AML-193 (cell line): ENCODE measurements around the gene SPRR3.
"Not testable (repeated sequence)": the region's sequence is repeated elsewhere in the genome, so short reads cannot be mapped to it uniquely, and the experiment has no call there.

Experiments used
- DNase-seq, 2 experiments: peaks; one replicate each; lab custom pipeline; 2025; lab: John Stamatoyannopoulos, UW

The SPRR3 gene

DNA sequence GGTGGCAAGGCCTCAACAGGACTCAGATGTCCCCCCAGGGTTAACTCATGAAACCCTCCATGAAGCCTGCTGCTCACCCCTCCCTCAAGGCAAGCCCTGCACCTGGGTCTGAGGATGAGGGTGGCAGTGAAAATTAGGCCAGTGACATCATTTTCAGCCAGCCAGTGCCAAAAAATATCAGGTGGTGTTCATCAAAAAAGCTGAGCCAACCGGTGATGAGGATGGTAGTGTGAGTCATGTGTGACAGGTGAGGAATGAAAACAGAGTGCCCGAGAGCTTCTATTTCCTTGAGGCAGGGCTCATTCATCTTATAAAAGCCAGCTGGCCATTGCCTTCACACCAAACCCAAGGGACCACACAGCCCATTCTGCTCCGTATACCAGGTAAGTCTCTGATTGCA is 17.8 kb upstream of the SPRR3 start, which contains the start of gene SPRR1A:
Gene SPRR1A (plus strand): TSS at position 339 of the 400 bp plus-strand sequence. CDS start 1,150 bp downstream, outside the sequence.
- DNase-seq, result no peak

DNA sequence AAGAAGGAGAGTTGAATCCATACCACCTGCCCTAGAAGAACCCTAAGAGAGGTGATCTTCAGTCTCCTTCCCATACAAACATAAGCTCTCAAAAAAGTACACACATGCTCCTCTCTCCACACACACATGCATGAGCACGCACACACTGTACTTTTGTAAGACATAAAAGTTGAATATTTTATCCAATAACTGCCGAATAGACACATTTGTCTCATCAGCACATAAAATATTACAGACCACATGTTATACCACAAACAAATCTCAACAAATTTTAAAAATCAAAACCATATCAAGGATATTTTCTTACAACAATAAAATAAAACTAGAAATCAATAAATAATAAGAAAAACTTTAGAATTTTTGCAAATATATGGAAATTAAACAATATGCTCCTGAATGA is 15.0 kb upstream of the SPRR3 start:
- DNase-seq, result no peak

DNA sequence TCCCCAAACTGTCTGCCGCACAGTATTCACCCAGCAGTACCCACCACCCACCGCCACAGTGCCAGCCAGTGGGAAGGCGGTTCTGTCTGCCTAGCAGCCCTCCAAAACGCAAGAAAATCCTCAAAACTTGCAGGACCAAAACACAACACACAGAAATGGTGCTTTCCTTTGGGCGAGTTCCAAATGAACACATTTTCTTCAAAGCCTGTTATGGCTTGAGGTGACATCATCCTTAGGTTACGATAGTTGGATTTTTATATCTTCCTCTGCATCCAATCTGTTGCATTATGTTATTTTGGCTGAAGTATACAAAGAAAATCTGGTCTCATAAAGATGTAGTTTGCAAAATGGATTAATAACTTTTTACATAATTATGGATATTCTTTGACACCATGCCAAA is 8.4 kb upstream of the SPRR3 start:
- no peak for DNase-seq

DNA sequence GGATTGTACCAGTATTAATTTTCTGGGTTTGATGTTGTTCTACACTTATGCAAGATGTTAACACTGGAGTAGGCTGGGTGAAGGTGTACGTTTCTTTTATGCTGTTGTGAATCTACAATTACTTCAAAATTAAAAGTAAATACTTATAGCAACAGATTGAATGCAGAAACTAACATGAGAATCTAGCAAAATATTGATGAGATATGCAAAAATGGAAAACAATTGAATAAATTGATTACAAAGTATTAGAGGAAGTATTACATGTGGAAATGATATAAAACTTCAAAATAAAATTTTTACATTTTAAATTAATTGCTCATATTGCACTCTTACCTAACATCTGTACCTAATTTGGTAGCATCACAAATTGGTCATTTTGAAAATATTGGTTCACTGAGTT is 5.7 kb upstream of the SPRR3 start:
- no peak for DNase-seq

DNA sequence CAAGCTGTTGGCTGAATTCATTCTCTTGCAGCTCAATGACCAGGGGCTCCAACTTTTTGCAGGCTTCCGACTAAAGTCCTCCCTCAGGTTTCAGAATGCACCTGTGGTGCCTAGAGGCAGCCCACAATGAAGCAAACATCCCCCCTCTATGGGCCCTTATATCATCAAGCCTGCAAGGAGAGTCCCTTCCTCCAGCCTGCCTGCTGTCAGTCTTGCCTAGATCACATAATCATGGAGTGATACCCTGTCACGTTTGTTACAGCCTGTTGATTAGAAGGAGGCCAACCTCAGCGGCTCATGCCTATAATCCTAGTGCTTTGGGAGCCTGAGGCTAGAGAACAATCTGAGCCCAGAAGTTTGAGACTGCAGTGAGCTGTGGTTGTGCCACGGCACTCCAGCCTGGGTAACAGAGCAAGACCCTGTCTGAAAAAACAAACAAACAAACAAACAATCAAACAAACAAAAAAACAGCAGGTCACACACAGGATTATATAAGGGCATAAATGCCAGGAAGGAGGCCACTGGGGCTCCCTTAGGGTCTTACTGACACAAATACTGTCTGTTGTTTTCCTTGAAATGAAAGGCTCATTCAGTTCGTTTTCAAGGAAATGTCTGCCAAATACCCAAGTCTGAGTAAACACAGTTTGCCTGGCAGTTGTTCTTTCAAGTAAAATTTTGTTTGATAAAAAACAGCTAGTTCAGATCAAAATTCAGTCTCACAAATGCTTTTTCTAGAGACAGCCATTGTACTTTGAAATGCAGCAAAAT is 4.7 kb upstream of the SPRR3 start:
- DNase-seq, result no peak

DNA sequence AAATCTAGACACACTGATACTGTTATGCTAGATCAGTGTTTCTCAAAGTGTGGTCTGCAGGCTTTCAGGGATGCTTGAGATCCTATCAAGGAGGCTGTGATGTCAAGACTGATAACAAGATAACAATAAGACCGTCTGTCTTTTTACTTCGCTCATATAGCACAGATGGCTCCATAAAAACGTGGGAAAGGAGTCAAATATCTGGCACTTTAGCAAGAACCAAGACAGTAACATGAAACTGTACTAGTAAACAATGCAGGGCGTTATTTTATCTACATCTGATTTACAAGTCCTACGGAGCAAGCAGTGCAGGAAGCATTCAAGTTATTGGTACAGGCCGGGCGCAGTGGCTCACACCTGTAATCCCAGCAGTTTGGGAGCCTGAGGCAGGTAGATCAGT is 3.6 kb upstream of the SPRR3 start:
- DNase-seq, result no peak

DNA sequence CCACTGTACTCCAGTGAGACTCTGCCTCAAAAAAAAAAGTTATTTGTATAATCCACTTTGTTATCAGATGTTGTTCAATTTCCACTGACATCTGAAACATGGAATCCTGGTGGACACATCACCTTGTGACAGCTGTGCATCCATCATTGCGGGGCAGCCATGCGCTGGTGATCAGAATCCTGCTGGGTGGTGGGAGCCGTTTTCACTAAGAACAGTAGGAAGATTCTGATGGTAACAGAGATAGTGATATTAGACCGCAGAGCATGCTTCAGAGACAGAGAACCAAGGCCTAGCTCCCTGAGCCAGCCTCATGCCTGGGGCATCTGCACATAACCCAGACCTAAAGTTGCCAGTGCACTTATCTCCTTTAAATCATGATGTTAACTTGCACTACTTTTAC is 3.1 kb upstream of the SPRR3 start:
- no peak for DNase-seq

DNA sequence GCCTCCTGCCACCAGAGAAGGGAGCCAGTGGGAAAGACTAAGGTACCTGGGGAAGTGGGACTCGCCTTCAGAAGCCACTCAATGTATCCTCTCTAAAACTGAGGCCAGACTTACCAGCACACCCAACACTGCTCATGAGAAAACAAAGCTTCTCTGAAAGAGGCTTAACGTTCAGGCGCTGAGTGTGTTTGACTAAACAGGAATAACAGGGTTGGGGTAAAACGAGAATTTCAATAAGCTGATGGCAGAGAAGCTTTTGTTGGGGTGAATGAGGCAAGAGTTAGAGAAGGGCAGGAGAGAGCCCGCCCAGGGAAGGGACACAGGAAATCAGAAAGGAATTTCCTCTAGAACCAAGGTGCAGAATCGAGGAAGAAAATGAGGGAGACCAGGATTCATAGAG is 1.7 kb upstream of the SPRR3 start:
- DNase-seq, result no peak

DNA sequence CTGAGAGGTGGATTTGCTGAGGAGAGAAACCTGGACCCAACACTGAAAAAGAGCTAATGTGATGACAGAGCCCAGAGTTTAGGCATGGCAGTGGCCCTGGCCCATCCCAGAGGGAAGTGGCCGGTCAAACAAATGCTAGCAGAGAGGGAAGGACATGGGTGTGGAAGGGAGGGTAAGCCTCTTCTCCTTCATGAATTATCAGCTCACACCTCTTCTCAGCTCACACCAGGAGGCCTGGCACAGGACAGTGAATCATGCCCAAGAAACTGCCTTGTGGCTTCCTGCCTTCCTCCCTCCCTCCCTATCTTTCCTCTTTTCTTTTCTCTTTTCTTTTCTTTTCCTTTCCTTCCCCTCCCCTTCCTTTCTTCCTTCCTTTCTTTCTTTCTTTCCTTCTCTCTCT is 1.3 kb upstream of the SPRR3 start:
- DNase-seq, result no peak

DNA sequence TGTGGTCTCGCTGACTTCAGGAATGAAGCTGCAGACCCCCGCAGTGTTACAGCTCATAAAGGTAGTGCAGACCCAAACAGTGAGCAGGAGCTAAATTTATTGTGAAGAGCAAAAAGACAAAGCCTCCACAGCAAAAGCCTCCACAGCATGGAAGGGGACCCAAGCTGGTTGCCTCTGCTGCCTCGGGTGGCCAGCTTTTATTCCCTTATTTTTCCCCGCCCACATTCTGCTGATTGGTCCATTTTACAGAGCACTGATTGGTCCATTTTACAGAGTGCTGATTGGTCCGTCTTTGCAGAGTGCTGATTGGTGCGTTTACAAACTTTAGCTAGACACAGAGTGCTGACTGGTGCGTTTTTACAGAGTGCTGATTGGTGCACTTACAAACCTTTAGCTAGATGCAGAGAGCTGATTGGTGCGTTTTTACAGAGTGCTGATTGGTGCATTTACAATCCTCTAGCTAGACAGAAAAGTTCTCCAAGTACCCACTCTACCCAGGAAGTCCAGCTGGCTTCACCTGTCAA is 9.7 kb downstream of the SPRR3 start:
- not testable (repeated sequence) for DNase-seq

DNA sequence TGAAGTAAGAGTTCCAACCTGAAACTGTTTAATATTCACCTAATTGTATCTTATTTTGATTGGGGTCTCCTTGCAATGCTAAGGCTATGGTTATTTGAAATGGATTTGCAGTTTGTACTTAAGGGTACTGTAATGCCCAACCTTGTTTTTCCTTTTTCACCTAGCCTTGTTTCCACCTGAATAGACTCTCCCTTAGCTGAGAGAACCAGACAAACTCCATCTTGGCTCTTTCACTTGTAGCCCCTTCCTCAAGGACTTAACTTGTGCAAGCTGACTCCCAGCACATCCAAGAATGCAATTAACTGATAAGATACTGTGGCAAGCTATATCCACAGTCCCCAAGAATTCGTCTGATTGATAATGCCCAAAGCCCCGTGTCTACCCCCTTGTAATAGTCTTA is 20.3 kb downstream of the SPRR3 start:
- not testable (repeated sequence) for DNase-seq

DNA sequence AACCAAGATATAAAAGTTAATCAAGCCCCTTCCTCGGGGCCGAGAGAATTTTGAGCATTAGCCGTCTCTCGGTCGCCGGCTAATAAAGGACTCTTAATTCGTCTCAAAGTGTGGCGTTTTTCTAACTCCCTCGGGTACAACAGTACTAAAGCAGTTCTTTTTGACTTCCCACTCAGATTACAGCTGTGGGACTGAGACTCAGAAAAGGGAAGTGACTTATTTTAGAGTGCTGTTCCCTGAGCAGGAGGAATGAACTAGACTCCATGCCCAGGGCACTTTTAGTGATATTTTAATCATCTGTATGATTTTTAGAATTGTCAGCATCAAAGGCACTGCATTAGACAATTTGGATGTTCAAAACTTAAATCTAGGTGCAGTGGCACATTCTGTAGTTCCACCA is 20.8 kb downstream of the SPRR3 start:
- not testable (repeated sequence) for DNase-seq

DNA sequence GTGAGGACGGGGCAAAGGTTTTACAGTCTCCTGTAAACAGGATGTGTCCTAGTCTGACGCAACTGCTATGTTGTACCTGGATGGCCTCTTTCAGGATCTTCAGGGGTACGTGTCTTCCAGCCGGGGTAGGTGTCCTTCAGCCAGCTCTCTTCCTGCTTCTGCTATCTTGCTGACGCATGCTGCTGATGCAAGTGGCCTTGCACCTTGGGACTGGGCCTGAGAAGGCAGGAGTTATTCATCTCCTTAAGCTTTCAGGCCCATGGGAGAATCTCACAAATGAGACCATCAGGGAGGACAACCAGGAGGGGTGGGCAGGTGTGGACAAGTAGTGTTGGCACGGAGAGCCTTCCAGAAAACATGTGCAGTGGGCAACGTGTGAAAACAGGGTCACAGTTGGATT is 21.6 kb downstream of the SPRR3 start:
- DNase-seq, result no peak

DNA sequence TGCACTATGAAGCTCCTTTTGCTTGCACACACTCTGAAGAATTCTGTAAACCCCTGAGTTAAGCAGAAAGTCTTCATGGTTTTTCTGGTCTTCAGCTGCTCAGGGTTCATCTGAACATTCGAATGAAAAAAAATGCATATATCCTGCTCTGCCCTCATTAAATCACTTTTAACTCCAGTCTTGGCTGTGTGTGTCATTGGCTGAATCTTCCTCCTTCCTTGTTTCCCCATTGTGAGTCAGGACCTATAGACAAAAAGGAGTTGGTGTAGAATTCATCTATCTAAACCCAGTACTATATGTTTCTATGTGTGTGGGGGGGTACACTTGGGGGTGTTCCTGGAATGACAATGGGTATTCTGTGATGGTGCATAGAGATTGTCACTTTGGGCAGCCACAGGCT is 22.9 kb downstream of the SPRR3 start:
- DNase-seq, result no peak

DNA sequence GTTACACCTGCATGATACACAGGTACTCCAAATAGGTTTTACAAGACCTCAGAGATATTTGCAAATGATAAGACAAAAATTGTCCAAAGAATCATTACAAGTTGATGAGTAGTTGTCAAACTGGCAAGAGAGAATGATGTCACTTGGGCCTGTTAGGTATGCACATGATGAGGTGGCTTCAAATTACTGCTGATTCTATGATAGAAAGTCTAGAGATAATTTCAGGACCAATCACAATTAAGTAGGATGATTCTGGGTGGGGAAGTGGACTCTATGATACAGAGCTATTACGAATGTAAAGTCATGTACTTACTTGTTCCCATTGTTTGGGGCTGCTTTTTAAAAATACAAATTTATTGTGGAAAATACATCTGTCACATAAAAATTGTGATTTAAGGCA is 24.2 kb downstream of the SPRR3 start:
- no peak for DNase-seq

DNA sequence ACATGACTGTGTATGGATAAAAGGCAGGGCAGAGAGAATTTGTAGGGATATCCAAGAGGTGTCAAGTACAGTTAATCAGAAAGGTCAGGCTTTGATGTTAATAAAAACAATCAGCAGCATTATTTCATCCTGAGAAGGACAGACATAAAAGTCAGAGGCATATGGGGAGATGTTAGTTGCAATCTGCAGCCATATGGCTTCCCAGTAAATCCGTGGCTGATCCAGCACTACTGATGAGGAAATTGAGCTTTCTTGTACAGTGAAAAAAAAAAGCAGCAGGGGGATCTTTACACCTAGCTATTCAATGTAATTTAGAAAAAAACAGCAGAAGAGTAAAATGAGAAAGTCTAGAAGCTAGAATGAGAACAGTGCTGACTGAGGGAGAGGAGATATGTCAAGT is 27.2 kb downstream of the SPRR3 start:
- DNase-seq, result no peak

DNA sequence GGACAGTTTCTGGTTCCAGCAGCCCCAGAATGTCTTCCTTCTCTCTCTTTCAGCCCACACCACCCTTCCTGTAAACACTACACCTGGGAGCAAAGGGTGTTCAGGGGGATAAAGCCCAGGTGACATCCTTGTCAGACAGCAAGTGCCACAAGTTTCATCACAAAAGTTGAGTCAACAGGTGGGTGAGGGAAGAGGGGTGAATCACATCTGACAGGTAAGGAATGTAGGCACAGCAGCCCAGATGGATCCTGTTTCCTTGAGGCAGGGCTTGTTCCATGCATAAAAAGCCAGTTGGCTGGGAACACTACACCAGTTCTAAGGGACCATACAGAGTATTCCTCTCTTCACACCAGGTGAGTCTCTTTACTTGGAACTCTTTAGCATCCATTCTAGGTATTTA is 29.3 kb downstream of the SPRR3 start, which contains the start of gene SPRR1B:
Gene SPRR1B (plus strand): TSS at position 309 of the 400 bp plus-strand sequence. CDS start 1,143 bp downstream, outside the sequence.
- no peak for DNase-seq

DNA sequence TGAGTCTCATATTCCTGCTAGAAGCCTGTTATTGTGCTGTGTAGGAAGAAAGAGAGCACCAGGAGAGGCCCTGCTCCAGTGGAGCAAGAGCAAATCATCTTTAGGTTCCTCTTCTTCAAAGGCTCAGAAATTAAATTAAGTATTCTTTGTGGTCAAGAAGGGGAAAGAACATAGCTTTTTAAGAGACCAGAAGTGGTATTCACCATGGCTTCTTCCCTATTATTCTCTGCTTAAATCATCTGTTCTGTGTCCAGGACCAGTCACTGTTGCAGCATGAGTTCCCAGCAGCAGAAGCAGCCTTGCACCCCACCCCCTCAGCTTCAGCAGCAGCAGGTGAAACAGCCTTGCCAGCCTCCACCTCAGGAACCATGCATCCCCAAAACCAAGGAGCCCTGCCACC is 30.5 kb downstream of the SPRR3 start:
- no peak for DNase-seq

DNA sequence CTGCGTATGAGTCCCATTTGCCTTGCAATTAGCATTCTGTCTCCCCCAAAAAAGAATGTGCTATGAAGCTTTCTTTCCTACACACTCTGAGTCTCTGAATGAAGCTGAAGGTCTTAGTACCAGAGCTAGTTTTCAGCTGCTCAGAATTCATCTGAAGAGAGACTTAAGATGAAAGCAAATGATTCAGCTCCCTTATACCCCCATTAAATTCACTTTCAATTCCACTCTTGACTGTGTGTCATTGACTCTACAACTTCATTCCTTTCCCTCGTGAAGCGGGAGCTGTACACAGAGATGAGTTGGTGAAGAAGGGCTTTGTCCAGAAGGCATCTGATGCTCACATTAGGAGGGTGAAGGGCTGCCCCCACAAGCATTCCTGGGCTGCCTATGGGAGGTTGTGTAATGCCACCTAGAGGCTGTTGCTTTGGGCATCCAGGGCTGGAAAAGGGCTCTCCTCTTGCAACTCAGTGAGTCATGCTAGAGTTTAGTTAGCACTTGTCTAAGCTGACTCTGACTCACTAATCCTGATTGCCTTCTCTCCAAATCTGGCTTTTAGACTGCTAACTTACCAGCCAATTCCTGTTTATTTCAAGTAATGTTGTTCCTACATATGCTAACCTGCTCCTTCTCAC is 31.2 kb downstream of the SPRR3 start:
- DNase-seq, result no peak

DNA sequence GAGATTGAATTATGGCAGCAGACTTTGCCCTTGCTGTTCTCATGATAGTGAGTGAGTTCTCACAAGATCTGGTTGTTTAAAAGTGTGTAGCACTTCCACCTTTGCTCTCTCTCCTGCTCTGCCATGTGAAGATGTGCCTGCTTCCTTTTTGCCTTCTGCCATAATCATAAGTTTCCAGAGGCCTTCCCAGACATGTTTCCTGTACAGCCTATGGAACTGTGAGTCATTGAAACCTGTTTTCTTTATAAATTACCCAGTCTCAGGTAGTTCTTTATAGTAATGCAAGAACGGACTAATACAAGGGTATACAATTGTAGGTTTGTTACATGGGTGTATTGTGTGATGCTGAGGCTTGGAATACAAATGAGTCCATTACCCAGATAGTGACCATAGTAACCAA is 33.7 kb downstream of the SPRR3 start:
- DNase-seq, result no peak

DNA sequence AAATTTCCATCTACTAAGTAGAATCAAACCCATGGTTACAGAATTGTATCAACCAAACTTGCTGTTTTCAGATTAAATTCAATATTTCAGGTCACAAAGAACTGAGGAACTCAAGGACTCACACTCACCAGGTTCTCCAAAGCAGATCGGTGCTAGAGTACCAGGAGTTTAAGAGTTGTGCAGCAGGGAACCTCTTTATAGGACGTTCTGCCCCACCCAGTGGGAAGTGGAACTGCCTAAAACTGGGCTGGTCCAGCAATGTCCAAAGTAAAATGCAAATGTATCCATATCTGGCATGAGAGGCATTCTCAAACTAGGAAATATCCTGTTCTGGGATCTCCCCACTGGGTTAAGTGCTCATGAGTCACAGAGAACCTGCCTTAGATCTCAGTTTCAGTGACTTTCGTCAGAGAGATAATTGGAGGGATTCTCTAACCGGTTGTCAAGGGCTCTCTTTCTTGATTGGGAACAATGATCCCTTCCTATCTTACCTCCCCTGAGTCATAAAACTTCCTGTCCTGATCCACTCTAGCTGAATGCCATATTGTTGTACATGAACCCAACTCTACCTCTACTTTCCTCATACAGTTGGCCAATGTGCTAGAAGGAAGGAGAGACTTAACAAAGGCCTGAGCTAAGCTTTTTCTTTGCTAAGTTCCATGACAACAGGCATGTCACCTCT is 39.5 kb downstream of the SPRR3 start, which contains the start of gene SPRR2D:
Gene SPRR2D (minus strand): TSS at position 171 of the 682 bp plus-strand sequence. CDS start 774 bp downstream, outside the sequence.
- no peak for DNase-seq

DNA sequence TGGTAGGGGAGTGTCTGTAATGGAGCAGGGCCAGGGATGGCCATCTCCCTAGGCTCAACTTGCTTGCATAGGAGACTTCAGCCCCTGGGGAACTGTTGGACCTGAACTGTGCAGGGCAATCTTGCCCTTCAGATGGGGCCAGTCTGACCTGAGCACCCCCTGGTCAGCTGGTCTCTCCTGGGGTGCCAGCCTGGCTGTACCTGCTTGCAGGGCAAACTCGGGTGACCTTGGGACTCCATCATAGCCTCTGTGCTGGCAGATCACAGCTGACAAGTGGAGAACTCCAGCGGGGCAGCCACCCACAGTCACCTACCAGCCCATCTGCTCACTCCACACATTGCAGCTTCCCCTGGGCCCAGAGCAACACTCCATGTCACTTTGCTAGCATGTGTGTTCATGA is 47.7 kb downstream of the SPRR3 start:
- no peak for DNase-seq
